ENCODE data around the gene P2RX6. TPM values are rescaled to one million over a fixed set of nuclear protein-coding genes. Genes with fewer than 3 reads are reported as not detected.

P2RX6 gene
- total RNA-seq, 2 experiments from 2014 or later, result 0.22 to 0.25 TPM

GRCh38 chr22:20992056-20992442, 22.9 kb upstream of the P2RX6 start:
- ChIA-PET POLR2A (interaction anchor here (1.0 to 4.6 kb wide), 3 partner anchors 8 to 49 kb away, joined by 3 to 26 read pairs (median 5); no protein-coding TSS in a partner anchor), CTCF (no interaction called here)
- no peak for TF ChIP-seq CTCF (IDR thresholded peaks at IDR 0.05)
- no peak for DNase-seq
- intact Hi-C loops (cut with micrococcal nuclease), result no loop called here
- Mint-ChIP-seq H3K4me1 (ENCODE audit: low read depth) (peaks cover 2% of the 10 kb centered on the region), H3K27ac (no peak overlapping the region), H3K4me3 (no peak overlapping the region), H3K9me3 (no peaks in the 10 kb centered on the region), H3K36me3 (ENCODE audit: low read depth) (peaks cover 9% of the 10 kb centered on the region), H3K27me3 (no peaks in the 10 kb centered on the region)
- no peak for ATAC-seq

GRCh38 chr22:20992456-20993303, 22.3 kb upstream of the P2RX6 start:
- H3K4me1 Mint-ChIP-seq (ENCODE audit: low read depth), result peaks cover 2% of the 10 kb centered on the region
- H3K4me3 Mint-ChIP-seq, result no peak overlapping the region
- ATAC-seq, result no peak
- intact Hi-C loops (cut with micrococcal nuclease), result no loop called here
- no peak overlapping the region for H3K27ac Mint-ChIP-seq
- no peak for TF ChIP-seq CTCF (IDR thresholded peaks at IDR 0.05)
- ChIA-PET POLR2A (interaction anchor here (1.8 to 4.6 kb wide), 3 partner anchors 7 to 10 kb away, joined by 5 to 26 read pairs (median 8); partner anchors contain the start of gene LZTR1), CTCF (no interaction called here)
- H3K36me3 Mint-ChIP-seq (ENCODE audit: low read depth), result peaks cover 8% of the 10 kb centered on the region
- no peaks in the 10 kb centered on the region for H3K27me3 Mint-ChIP-seq
- no peak for DNase-seq
- no peaks in the 10 kb centered on the region for H3K9me3 Mint-ChIP-seq

GRCh38 chr22:20993304-20994127, 21.4 kb upstream of the P2RX6 start:
- no peak for TF ChIP-seq CTCF (IDR thresholded peaks at IDR 0.05)
- peaks cover 5% of the 10 kb centered on the region for H3K36me3 Mint-ChIP-seq (ENCODE audit: low read depth)
- POLR2A ChIA-PET, result interaction anchor here (2.8 kb wide), 1 partner anchor 11 kb away, joined by 8 read pairs; the partner anchor contains the start of gene LZTR1
- intact Hi-C loops (cut with micrococcal nuclease), result no loop called here
- DNase-seq (no peak), ATAC-seq (no peak)
- peaks cover 6% of the 10 kb centered on the region for H3K4me1 Mint-ChIP-seq (ENCODE audit: low read depth)
- H3K27me3 Mint-ChIP-seq, result no peaks in the 10 kb centered on the region
- CTCF ChIA-PET, result no interaction called here
- no peaks in the 10 kb centered on the region for H3K9me3 Mint-ChIP-seq
- no peak overlapping the region for H3K27ac Mint-ChIP-seq
- H3K4me3 Mint-ChIP-seq, result no peak overlapping the region

- H3K4me1 Mint-ChIP-seq (ENCODE audit: low read depth), result peaks cover 3% of the 10 kb centered on the region
- CTCF ChIA-PET, result no interaction called here
- POLR2A ChIA-PET, result interaction anchor here (2.8 kb wide), 1 partner anchor 12 kb away, joined by 8 read pairs; the partner anchor contains the start of gene LZTR1
- no peak for TF ChIP-seq CTCF (IDR thresholded peaks at IDR 0.05)
- no peaks in the 10 kb centered on the region for H3K9me3 Mint-ChIP-seq
- ATAC-seq (no peak), DNase-seq (no peak)
- H3K4me3 Mint-ChIP-seq, result no peak overlapping the region
- no peaks in the 10 kb centered on the region for H3K27me3 Mint-ChIP-seq
- intact Hi-C loops (cut with micrococcal nuclease), result no loop called here
- no peak overlapping the region for H3K27ac Mint-ChIP-seq
- peaks cover 5% of the 10 kb centered on the region for H3K36me3 Mint-ChIP-seq (ENCODE audit: low read depth)
Measured at GRCh38 chr22:20994128-20994901, 20.6 kb upstream of the P2RX6 start.

Measured in activated CD8-positive, alpha-beta T cell treated with anti-CD3 and anti-CD28 coated beads for 36 hours (primary cell).